Loucy (cell line): ENCODE data around the gene PNLIPRP1.

Source experiments
- H2AFZ ChIP-seq: fragments of 200-600 bp; sonication (generic); 2 replicates; pipeline ENCODE4 v1.6.0; 2016; ENCODE audit warnings: antibody characterized with exemption, mild to moderate bottlenecking, low read length, moderate library complexity
- H3F3A ChIP-seq: fragments of 200-600 bp; 2 replicates; pipeline ENCODE4 v1.6.0; 2016; ENCODE audit warnings: antibody characterized with exemption, low read depth, mild to moderate bottlenecking
- H3K27me3 ChIP-seq: fragments of 200-600 bp; sonication (generic); 2 replicates; pipeline ENCODE4 v1.6.1; 2014; ENCODE audit warnings: low read length, mild to moderate bottlenecking; ENCODE audit not compliant: insufficient read depth, poor library complexity, severe bottlenecking
- H3K36me3 ChIP-seq: fragments of 200-600 bp; sonication (generic); 2 replicates; pipeline ENCODE4 v1.6.1; 2016; ENCODE audit warnings: low read length; ENCODE audit not compliant: insufficient read depth
- H3K4me1 ChIP-seq: fragments of 200-600 bp; sonication (generic); 2 replicates; pipeline ENCODE4 v1.5.1; 2014; ENCODE audit warnings: low read length, mild to moderate bottlenecking; ENCODE audit not compliant: insufficient read depth, poor library complexity, severe bottlenecking
- H3K4me2 ChIP-seq: fragments of 200-600 bp; sonication (generic); 2 replicates; pipeline ENCODE4 v1.6.0; 2014; ENCODE audit warnings: antibody characterized with exemption, low read length, low read depth, mild to moderate bottlenecking; ENCODE audit not compliant: poor library complexity, severe bottlenecking
- H3K4me3 ChIP-seq: fragments of 200-600 bp; sonication (generic); 2 replicates; pipeline ENCODE4 v1.5.1; 2014; ENCODE audit warnings: low read length, mild to moderate bottlenecking, mixed read lengths; ENCODE audit not compliant: poor library complexity, severe bottlenecking
- H3K79me2 ChIP-seq: fragments of 200-600 bp; sonication (generic); 2 replicates; pipeline ENCODE4 v1.6.1; 2014; ENCODE audit warnings: low read length; ENCODE audit not compliant: insufficient read depth
- H3K9ac ChIP-seq: fragments of 200-600 bp; sonication (generic); 2 replicates; pipeline ENCODE4 v1.6.0; 2014; ENCODE audit warnings: mild to moderate bottlenecking, low read depth, low read length, moderate library complexity; ENCODE audit not compliant: poor library complexity, severe bottlenecking
- H3K9me2 ChIP-seq: fragments of 200-600 bp; sonication (generic); replicated peaks from 2 replicates; pipeline ENCODE4 v1.6.1; 2016; ENCODE audit warnings: low read depth, low read length, mixed read lengths
- H3K9me3 ChIP-seq: fragments of 200-600 bp; sonication (generic); 2 replicates; pipeline ENCODE4 v1.6.1; 2014; ENCODE audit warnings: mild to moderate bottlenecking, antibody characterized with exemption, low read length, low read depth; ENCODE audit not compliant: insufficient read depth
- H4K20me1 ChIP-seq: fragments of 200-600 bp; sonication (generic); 2 replicates; pipeline ENCODE4 v1.6.0; 2014; ENCODE audit warnings: antibody characterized with exemption, low read length, mild to moderate bottlenecking; ENCODE audit not compliant: insufficient read depth, poor library complexity, severe bottlenecking
- EZH2phosphoT487 ChIP-seq: fragments of 200-600 bp; IDR thresholded peaks from 2 replicates; pipeline ENCODE4 v1.6.1; 2018; ENCODE audit warnings: antibody characterized with exemption, mild to moderate bottlenecking, moderate library complexity, borderline replicate concordance
- TF ChIP-seq, protein P1 (sequence below): fragments of 200-600 bp; sonication (generic); conservative IDR thresholded peaks from 2 replicates; pipeline ENCODE4 v1.5.1; 2014; ENCODE audit warnings: mild to moderate bottlenecking, antibody characterized with exemption, low read length

The PNLIPRP1 gene

DNA sequence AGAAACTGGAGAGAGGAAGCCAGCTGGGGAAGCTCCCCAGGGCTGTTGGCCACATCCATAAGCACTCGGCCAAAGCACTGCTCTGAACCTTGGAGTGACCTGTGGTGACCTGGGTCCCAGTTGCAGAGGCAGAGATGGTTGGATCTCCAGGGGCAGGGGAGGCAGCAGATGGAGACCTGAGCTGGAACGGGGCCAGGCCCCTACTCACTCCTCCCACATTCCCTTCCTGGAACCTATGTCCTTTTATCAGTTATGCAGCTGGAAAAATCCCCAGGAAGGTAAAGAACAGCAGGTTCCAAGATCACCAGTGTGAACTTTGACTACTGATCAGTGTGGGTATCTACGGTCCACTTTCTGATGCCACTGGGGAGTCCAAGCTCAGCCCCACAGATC, 20.4 kb downstream of the PNLIPRP1 start:
- no peak overlapping the region for H3K9ac ChIP-seq
- no peaks in the 10 kb centered on the region for H4K20me1 ChIP-seq
- no peaks in the 10 kb centered on the region for H3K27me3 ChIP-seq
- TF ChIP-seq EZH2phosphoT487 = no peak
- TF ChIP-seq, protein P1, sequence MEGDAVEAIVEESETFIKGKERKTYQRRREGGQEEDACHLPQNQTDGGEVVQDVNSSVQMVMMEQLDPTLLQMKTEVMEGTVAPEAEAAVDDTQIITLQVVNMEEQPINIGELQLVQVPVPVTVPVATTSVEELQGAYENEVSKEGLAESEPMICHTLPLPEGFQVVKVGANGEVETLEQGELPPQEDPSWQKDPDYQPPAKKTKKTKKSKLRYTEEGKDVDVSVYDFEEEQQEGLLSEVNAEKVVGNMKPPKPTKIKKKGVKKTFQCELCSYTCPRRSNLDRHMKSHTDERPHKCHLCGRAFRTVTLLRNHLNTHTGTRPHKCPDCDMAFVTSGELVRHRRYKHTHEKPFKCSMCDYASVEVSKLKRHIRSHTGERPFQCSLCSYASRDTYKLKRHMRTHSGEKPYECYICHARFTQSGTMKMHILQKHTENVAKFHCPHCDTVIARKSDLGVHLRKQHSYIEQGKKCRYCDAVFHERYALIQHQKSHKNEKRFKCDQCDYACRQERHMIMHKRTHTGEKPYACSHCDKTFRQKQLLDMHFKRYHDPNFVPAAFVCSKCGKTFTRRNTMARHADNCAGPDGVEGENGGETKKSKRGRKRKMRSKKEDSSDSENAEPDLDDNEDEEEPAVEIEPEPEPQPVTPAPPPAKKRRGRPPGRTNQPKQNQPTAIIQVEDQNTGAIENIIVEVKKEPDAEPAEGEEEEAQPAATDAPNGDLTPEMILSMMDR = no peak
- no peak overlapping the region for H3K4me2 ChIP-seq
- no peaks in the 10 kb centered on the region for H3K79me2 ChIP-seq
- H3K4me1 ChIP-seq = no peaks in the 10 kb centered on the region
- no peak overlapping the region for H2AFZ ChIP-seq
- no peak overlapping the region for H3K4me3 ChIP-seq
- H3K36me3 ChIP-seq = no peaks in the 10 kb centered on the region
- H3K9me2 ChIP-seq = no peaks in the 10 kb centered on the region
- H3K9me3 ChIP-seq = no peaks in the 10 kb centered on the region
- H3F3A ChIP-seq = no peaks in the 10 kb centered on the region

DNA sequence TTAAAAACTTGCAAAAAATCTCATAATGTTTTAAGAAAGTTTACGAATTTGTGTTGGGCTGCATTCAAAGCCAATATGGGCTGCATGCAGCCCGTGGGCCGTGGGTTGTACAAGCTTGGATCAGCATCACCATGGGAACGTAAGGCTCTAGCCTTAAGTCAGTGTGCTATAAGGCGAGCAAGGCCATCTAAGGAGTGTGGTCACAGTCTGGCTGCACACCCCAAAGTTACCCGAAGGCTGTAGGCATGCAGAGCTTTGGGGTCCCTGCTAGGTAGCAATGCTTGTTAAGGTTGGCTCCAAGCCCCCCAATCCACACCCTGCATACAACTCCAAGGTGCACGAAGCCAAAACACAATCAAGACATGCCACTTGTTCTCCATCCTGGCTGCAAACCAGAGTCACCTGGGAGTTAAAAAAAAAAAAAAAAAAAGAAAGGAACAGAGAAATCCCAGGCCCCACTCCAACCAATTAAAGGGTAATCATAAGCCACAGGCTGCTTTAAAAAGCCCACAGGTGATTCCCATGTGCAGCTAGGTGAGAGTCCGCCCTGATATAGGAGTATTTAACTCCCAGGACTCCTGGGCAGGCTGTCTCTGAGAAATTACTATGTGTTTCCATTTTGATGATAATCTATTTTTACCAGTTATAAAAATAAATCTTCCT, 21.5 kb downstream of the PNLIPRP1 start:
- H3K4me2 ChIP-seq = no peak overlapping the region
- no peaks in the 10 kb centered on the region for H3K9me2 ChIP-seq
- no peaks in the 10 kb centered on the region for H3K79me2 ChIP-seq
- H3K9me3 ChIP-seq = no peaks in the 10 kb centered on the region
- H2AFZ ChIP-seq = no peak overlapping the region
- H4K20me1 ChIP-seq = no peaks in the 10 kb centered on the region
- H3K36me3 ChIP-seq = no peaks in the 10 kb centered on the region
- H3K9ac ChIP-seq = no peak overlapping the region
- no peaks in the 10 kb centered on the region for H3K4me1 ChIP-seq
- no peak overlapping the region for H3K4me3 ChIP-seq
- H3F3A ChIP-seq = no peaks in the 10 kb centered on the region
- no peak for TF ChIP-seq EZH2phosphoT487
- TF ChIP-seq, protein P1 = no peak
- H3K27me3 ChIP-seq = no peaks in the 10 kb centered on the region

DNA sequence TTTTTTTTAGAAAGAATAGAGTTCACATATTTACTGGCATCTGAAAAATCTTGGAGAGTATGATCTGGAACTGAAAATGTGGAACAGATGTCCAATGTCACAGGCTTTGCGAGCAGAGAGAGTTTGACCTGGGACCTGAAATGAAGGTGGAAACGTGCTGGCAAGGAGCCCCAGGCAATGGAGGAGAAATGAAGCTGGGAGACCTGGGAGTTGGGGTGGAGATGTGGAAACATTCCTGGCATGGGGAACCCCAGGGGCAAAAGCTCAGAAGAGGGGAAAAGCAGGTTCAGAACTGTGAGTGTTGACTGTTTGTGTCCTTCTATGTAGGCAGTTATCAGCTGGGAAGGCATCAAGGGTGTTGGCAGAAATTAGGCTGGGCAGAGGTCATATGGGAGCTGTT, 22.7 kb downstream of the PNLIPRP1 start:
- Histone ChIP-seq H3K79me2 (no peaks in the 10 kb centered on the region), H3K27me3 (no peaks in the 10 kb centered on the region), H3K9me3 (no peaks in the 10 kb centered on the region), H3K9me2 (no peaks in the 10 kb centered on the region), H3K36me3 (no peaks in the 10 kb centered on the region), H3F3A (no peaks in the 10 kb centered on the region), H2AFZ (no peak overlapping the region), H3K4me1 (no peaks in the 10 kb centered on the region), H3K9ac (no peak overlapping the region), H3K4me3 (no peak overlapping the region), H3K4me2 (no peak overlapping the region), H4K20me1 (no peaks in the 10 kb centered on the region)
- TF ChIP-seq, protein P1 = no peak
- no peak for TF ChIP-seq EZH2phosphoT487
